Panc1 (cell line): ENCODE results near the gene SDK1. TPM values are rescaled to one million over a fixed set of nuclear protein-coding genes. Genes with fewer than 3 reads are reported as not detected.

ENCODE experiments used
- ATAC-seq: fragments of 200-7000 bp; cut with Tn5 transposase; 2 replicates; pipeline ENCODE4 v1.9.1; 2020; ENCODE audit warnings: mild to moderate bottlenecking, moderate library complexity
- BruUV-seq: library from RNA; stranded (reverse); fragments of 400-500 nt; replicated peaks from 2 replicates; lab custom pipeline; 2021; lab: Mats Ljungman, UMichigan
- CTCF ChIA-PET: fragments of 300-600 bp; sonication (Branson Sonifier 250); formaldehyde crosslinking; loops from one replicate; lab custom pipeline; 2022; ENCODE audit warnings: antibody characterized with exemption; lab: Charles Lee
- POLR2A ChIA-PET: fragments of 300-600 bp; sonication (Branson Sonifier 250); formaldehyde crosslinking; loops from one replicate; lab custom pipeline; 2022; ENCODE audit warnings: antibody characterized with exemption; lab: Charles Lee
- DNase-seq: peaks from one replicate; pipeline ENCODE4 v3.0.0-alpha.2; 2010; ENCODE audit warnings: low read depth, low spot score
- H3K27ac ChIP-seq: 2 replicates; pipeline ENCODE4 v1.5.1; 2011; ENCODE audit warnings: mild to moderate bottlenecking, low read length, inconsistent platforms
- H3K27me3 ChIP-seq: fragments of 200-500 bp; sonication (Bioruptor generic); 2 replicates; pipeline ENCODE4 v1.6.0; 2014; ENCODE audit warnings: low read length, inconsistent platforms; ENCODE audit not compliant: control insufficient read depth, insufficient read depth
- H3K36me3 ChIP-seq: fragments of 200-500 bp; sonication (Bioruptor generic); 2 replicates; pipeline ENCODE4 v1.5.1; 2014; ENCODE audit warnings: inconsistent platforms, mild to moderate bottlenecking, low read length, moderate library complexity; ENCODE audit not compliant: control insufficient read depth, insufficient read depth
- H3K4me1 ChIP-seq: 2 replicates; pipeline ENCODE4 v1.5.1; 2011; ENCODE audit warnings: inconsistent platforms, mild to moderate bottlenecking, low read length, moderate library complexity; ENCODE audit not compliant: control insufficient read depth, insufficient read depth
- H3K4me3 ChIP-seq, 2 experiments: 2 replicates each; pipeline ENCODE4 v1.5.1; 2011 to 2012; ENCODE audit warnings: low read depth in 2 of 2, low read length in 2 of 2, mild to moderate bottlenecking in 2 of 2, inconsistent platforms in 1 of 2, moderate library complexity in 1 of 2
- H3K9me3 ChIP-seq: fragments of 200-500 bp; sonication (Bioruptor generic); 2 replicates; pipeline ENCODE4 v1.5.1; 2014; ENCODE audit warnings: low read depth, mild to moderate bottlenecking, inconsistent platforms, low read length, moderate library complexity; ENCODE audit not compliant: control insufficient read depth, insufficient read depth
- POLR2AphosphoS5 ChIP-seq: IDR thresholded peaks from 2 replicates; pipeline ENCODE4 v1.6.1; 2012; ENCODE audit warnings: mild to moderate bottlenecking, low read depth, low read length, moderate library complexity
- SIN3A ChIP-seq: IDR thresholded peaks from 2 replicates; pipeline ENCODE4 v1.6.1; 2012; ENCODE audit warnings: low read depth, mild to moderate bottlenecking, low read length, moderate library complexity, borderline replicate concordance; ENCODE audit not compliant: insufficient read depth
- TCF7L2 ChIP-seq: IDR thresholded peaks from 2 replicates; pipeline ENCODE4 v1.6.1; 2011; ENCODE audit warnings: mild to moderate bottlenecking, low read depth, low read length, inconsistent platforms
- in situ Hi-C: cut with HindIII; loops from 2 replicates; pipeline ENCODE4 v1.10.0; 2016; ENCODE audit warnings: low sequenced_read_pairs, low pct_unique_long_range_greater_than_20kb
- intact Hi-C: fragments of 100-400 bp; cut with micrococcal nuclease; formaldehyde crosslinking; loops from one replicate; pipeline ENCODE4 v1.10.0; 2022; ENCODE audit not compliant: unreplicated experiment
- total RNA-seq: library from RNA; stranded (reverse); gene quantifications from one replicate; pipeline ENCODE4 v1.2.1, GENCODE V29; 2021; ENCODE audit not compliant: unreplicated experiment
- TF ChIP-seq, protein P1 (sequence below), 2 experiments: IDR thresholded peaks; 2 replicates each; pipeline ENCODE4 v1.6.1; 2011 to 2012; ENCODE audit warnings: low read depth in 2 of 2, control low read depth in 1 of 2, low read length in 1 of 2, mild to moderate bottlenecking in 1 of 2, moderate library complexity in 1 of 2; ENCODE audit not compliant: insufficient read depth in 1 of 2
- TF ChIP-seq, protein P2 (sequence below): fragments of 450-650 bp; IDR thresholded peaks from 2 replicates; pipeline ENCODE4 v1.5.1; 2017; ENCODE audit warnings: mild to moderate bottlenecking

SDK1 gene
- total RNA-seq, 1 experiment from 2014 or later, result 47.4 TPM

DNA sequence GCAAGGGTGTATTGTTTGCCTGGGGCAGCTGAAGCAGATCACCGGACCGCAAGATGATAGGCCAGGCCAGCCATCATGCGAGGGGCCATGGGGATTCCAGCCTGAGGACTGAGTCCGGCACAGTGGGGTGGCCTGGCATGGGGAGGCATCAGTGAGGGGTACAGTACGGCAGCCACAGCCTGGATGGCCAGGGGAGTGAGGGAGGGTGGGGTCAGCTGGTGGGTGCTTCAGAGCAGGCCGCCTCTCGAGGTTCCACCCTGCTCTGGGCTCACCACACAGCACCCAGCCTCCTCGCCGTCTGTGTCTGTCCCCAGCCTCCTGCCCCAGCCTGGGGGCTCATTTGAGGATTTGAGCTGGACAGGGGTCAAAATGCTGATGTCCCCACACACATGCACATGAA, 872.6 kb downstream of the SDK1 start:
- DNase-seq (no peak), ATAC-seq (0 out of 2 replicates have a peak, but pooled peaks have one; percentile 24)
- H3K9me3 ChIP-seq, result no peaks in the 10 kb centered on the region
- no peaks in the 10 kb centered on the region for H3K27me3 ChIP-seq
- no peak overlapping the region for H3K27ac ChIP-seq
- H3K4me1 ChIP-seq, result no peaks in the 10 kb centered on the region
- POLR2A ChIA-PET, result no interaction called here
- CTCF ChIA-PET, result no interaction called here
- H3K4me3 ChIP-seq, result no peak overlapping the region
- no TSS peak for BruUV-seq
- intact Hi-C loops, result no loop called here
- in situ Hi-C loops, result no loop called here
- TF ChIP-seq POLR2AphosphoS5 (no peak), TCF7L2 (no peak), SIN3A (no peak)
- TF ChIP-seq, protein P1, sequence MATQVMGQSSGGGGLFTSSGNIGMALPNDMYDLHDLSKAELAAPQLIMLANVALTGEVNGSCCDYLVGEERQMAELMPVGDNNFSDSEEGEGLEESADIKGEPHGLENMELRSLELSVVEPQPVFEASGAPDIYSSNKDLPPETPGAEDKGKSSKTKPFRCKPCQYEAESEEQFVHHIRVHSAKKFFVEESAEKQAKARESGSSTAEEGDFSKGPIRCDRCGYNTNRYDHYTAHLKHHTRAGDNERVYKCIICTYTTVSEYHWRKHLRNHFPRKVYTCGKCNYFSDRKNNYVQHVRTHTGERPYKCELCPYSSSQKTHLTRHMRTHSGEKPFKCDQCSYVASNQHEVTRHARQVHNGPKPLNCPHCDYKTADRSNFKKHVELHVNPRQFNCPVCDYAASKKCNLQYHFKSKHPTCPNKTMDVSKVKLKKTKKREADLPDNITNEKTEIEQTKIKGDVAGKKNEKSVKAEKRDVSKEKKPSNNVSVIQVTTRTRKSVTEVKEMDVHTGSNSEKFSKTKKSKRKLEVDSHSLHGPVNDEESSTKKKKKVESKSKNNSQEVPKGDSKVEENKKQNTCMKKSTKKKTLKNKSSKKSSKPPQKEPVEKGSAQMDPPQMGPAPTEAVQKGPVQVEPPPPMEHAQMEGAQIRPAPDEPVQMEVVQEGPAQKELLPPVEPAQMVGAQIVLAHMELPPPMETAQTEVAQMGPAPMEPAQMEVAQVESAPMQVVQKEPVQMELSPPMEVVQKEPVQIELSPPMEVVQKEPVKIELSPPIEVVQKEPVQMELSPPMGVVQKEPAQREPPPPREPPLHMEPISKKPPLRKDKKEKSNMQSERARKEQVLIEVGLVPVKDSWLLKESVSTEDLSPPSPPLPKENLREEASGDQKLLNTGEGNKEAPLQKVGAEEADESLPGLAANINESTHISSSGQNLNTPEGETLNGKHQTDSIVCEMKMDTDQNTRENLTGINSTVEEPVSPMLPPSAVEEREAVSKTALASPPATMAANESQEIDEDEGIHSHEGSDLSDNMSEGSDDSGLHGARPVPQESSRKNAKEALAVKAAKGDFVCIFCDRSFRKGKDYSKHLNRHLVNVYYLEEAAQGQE (IDR thresholded peaks at IDR 0.05; ENCODE audit: insufficient read depth in 1 of 2, low read depth in 2 of 2, low read length in 1 of 2), result no peak
- TF ChIP-seq, protein P2, sequence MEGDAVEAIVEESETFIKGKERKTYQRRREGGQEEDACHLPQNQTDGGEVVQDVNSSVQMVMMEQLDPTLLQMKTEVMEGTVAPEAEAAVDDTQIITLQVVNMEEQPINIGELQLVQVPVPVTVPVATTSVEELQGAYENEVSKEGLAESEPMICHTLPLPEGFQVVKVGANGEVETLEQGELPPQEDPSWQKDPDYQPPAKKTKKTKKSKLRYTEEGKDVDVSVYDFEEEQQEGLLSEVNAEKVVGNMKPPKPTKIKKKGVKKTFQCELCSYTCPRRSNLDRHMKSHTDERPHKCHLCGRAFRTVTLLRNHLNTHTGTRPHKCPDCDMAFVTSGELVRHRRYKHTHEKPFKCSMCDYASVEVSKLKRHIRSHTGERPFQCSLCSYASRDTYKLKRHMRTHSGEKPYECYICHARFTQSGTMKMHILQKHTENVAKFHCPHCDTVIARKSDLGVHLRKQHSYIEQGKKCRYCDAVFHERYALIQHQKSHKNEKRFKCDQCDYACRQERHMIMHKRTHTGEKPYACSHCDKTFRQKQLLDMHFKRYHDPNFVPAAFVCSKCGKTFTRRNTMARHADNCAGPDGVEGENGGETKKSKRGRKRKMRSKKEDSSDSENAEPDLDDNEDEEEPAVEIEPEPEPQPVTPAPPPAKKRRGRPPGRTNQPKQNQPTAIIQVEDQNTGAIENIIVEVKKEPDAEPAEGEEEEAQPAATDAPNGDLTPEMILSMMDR, result no peak
- no peaks in the 10 kb centered on the region for H3K36me3 ChIP-seq

- no peak for ATAC-seq
- in situ Hi-C loops, result no loop called here
- no peaks in the 10 kb centered on the region for H3K4me1 ChIP-seq
- BruUV-seq, result no TSS peak
- no peaks in the 10 kb centered on the region for H3K9me3 ChIP-seq
- no peak overlapping the region for H3K27ac ChIP-seq
- no peaks in the 10 kb centered on the region for H3K27me3 ChIP-seq
- H3K36me3 ChIP-seq, result no peaks in the 10 kb centered on the region
- ChIA-PET CTCF (no interaction called here), POLR2A (no interaction called here)
- TF ChIP-seq, protein P1 (IDR thresholded peaks at IDR 0.05; ENCODE audit: insufficient read depth in 1 of 2, low read depth in 2 of 2, low read length in 1 of 2), result no peak
- TF ChIP-seq SIN3A (no peak), TCF7L2 (no peak), POLR2AphosphoS5 (no peak)
- TF ChIP-seq, protein P2, result no peak
- no peak for DNase-seq
- no peak overlapping the region for H3K4me3 ChIP-seq
- intact Hi-C loops, result no loop called here
These were observed 873.0 kb downstream of the SDK1 start for GRCh38 chr7:4174016-4174415.
